CD14-positive monocyte (primary cell): ENCODE measurements around the gene UBXN11. TPM values are rescaled to one million over a fixed set of nuclear protein-coding genes. Genes with fewer than 3 reads are reported as not detected.

Experiments
- DNase-seq, 3 donors: peaks; one replicate each; pipeline ENCODE4 v3.0.0-alpha.2; 2011 to 2022
- H2AFZ ChIP-seq: 2 replicates; pipeline ENCODE4 v1.6.0; 2012; ENCODE audit warnings: mild to moderate bottlenecking, low read depth, low read length, inconsistent platforms; ENCODE audit not compliant: insufficient read depth, poor library complexity, severe bottlenecking
- H3K27ac ChIP-seq, 2 donors: 1 replicate in 1 of 2; 2 replicates in 1 of 2; pipeline ENCODE4 v1.5.1; 2012 to 2013; ENCODE audit warnings: low read length in 2 of 2, control low read depth in 1 of 2, inconsistent platforms in 1 of 2, low read depth in 1 of 2, mild to moderate bottlenecking in 1 of 2
- H3K27me3 ChIP-seq, 2 donors: one replicate each; pipeline versions ENCODE4 v1.6.0 to v1.6.1; 2011 to 2013; ENCODE audit warnings: low read length in 2 of 2; ENCODE audit not compliant: control insufficient read depth in 2 of 2, insufficient read depth in 2 of 2
- H3K36me3 ChIP-seq, 2 donors: replicated peaks in 1 of 2; 1 replicate in 1 of 2; 2 replicates in 1 of 2; pipeline versions ENCODE4 v1.5.1 to v1.6.1; 2012 to 2013; ENCODE audit warnings: low read length in 2 of 2, control low read depth in 1 of 2, inconsistent platforms in 1 of 2, mild to moderate bottlenecking in 1 of 2; ENCODE audit not compliant: insufficient read depth in 2 of 2, control insufficient read depth in 1 of 2
- H3K4me1 ChIP-seq, 2 donors: 1 replicate in 1 of 2; 2 replicates in 1 of 2; pipeline versions ENCODE4 v1.5.1 to v1.6.1; 2012 to 2013; ENCODE audit warnings: low read length in 2 of 2, control low read depth in 1 of 2, inconsistent platforms in 1 of 2, mild to moderate bottlenecking in 1 of 2, moderate library complexity in 1 of 2; ENCODE audit not compliant: insufficient read depth in 2 of 2, control insufficient read depth in 1 of 2
- H3K4me2 ChIP-seq: replicated peaks from 2 replicates; pipeline ENCODE3; 2012; ENCODE audit warnings: low read length, moderate library complexity, mild to moderate bottlenecking; ENCODE audit not compliant: poor library complexity, severe bottlenecking; ENCODE audit errors: extremely low read depth
- H3K4me3 ChIP-seq, 3 experiments: fragments of 200-600 bp in 1 of 3; sonication (generic) in 1 of 3; replicated peaks in 1 of 3; 1 replicate in 2 of 3; 2 replicates in 1 of 3; pipeline ENCODE4 v1.5.1; 2011 to 2013; ENCODE audit warnings: low read length in 3 of 3, mild to moderate bottlenecking in 3 of 3, control low read depth in 2 of 3, low read depth in 2 of 3, inconsistent platforms in 1 of 3, moderate library complexity in 1 of 3
- H3K79me2 ChIP-seq: 2 replicates; pipeline ENCODE4 v1.6.0; 2012; ENCODE audit warnings: mild to moderate bottlenecking, control low read depth, inconsistent platforms, low read length, moderate library complexity; ENCODE audit not compliant: insufficient read depth
- H3K9ac ChIP-seq: 2 replicates; pipeline ENCODE4 v1.6.0; 2017; ENCODE audit warnings: low read length, mild to moderate bottlenecking; ENCODE audit not compliant: insufficient read depth, poor library complexity, severe bottlenecking
- H3K9me3 ChIP-seq, 2 donors: replicated peaks in 1 of 2; 1 replicate in 1 of 2; 2 replicates in 1 of 2; pipeline versions ENCODE4 v1.5.1 to v1.6.1; 2012 to 2013; ENCODE audit warnings: low read length in 2 of 2, control low read depth in 1 of 2; ENCODE audit not compliant: control insufficient read depth in 1 of 2, insufficient read depth in 1 of 2
- H4K20me1 ChIP-seq: 2 replicates; pipeline ENCODE4 v1.6.0; 2012; ENCODE audit warnings: mild to moderate bottlenecking, low read length, control low read depth, moderate library complexity; ENCODE audit not compliant: insufficient read depth
- H3K27ac Mint-ChIP-seq, 7 donors: one replicate each; pipeline ENCODE4 v1.8.0; 2020; ENCODE audit warnings: mild to moderate bottlenecking in 7 of 7, mixed read lengths in 7 of 7, moderate library complexity in 6 of 7, inconsistent platforms in 2 of 7
- H3K27me3 Mint-ChIP-seq, 3 donors: one replicate each; pipeline ENCODE4 v1.8.0; 2021 to 2022; ENCODE audit warnings: low read depth in 3 of 3, mild to moderate bottlenecking in 3 of 3, mixed read lengths in 3 of 3, moderate library complexity in 3 of 3, inconsistent platforms in 1 of 3
- H3K36me3 Mint-ChIP-seq, 2 donors: one replicate each; pipeline ENCODE4 v1.8.0; 2020; ENCODE audit warnings: mixed read lengths in 2 of 2, inconsistent platforms in 1 of 2, mild to moderate bottlenecking in 1 of 2
- H3K4me1 Mint-ChIP-seq: one replicate; pipeline ENCODE4 v1.8.0; 2020; ENCODE audit warnings: mild to moderate bottlenecking, mixed read lengths
- H3K4me3 Mint-ChIP-seq, 2 donors: one replicate each; pipeline ENCODE4 v1.8.0; 2020; ENCODE audit warnings: mild to moderate bottlenecking in 2 of 2, mixed read lengths in 2 of 2, moderate library complexity in 1 of 2
- H3K9me3 Mint-ChIP-seq, 7 donors: one replicate each; pipeline ENCODE4 v1.8.0; 2020 to 2022; ENCODE audit warnings: mixed read lengths in 7 of 7, mild to moderate bottlenecking in 6 of 7, moderate library complexity in 6 of 7, inconsistent platforms in 2 of 7
- CTCF ChIP-seq: fragments of 200-600 bp; IDR thresholded peaks from one replicate; pipeline ENCODE4 v1.8.0; 2022; ENCODE audit warnings: antibody characterized with exemption, mild to moderate bottlenecking
- WGBS: methylation state at CpG from one replicate; pipeline ENCODE4 v1.1.5; 2013; ENCODE audit warnings: missing lambda C conversion rate; ENCODE audit not compliant: insufficient coverage; 5-methylcytosine and 5-hydroxymethylcytosine counted together
- intact Hi-C, 2 donors: fragments of 100-400 bp; cut with micrococcal nuclease; formaldehyde crosslinking; loops; one replicate each; pipeline versions ENCODE4 v1.15.0 to v1.15.1; 2023
- polyA plus RNA-seq, 3 donors: library from polyadenylated mRNA; depleted of rRNA in 1 of 3; unstranded in 2 of 3; stranded (reverse) in 1 of 3; fragments of 300-500 nt in 2 of 3; fragments of >200 nt in 1 of 3; fragmentation: Illumina TruSeq in 2 of 3; gene quantifications; 1 replicate in 2 of 3; 2 replicates in 1 of 3; pipeline ENCODE4 v1.2.3, GENCODE V29; 2012 to 2021

Gene UBXN11
- polyA plus RNA-seq, 3 donors: 48.0 to 885 (median 52.1) TPM

GRCh38 chr1:26289158-26290059, 17.0 kb downstream of the UBXN11 start:
- Histone ChIP-seq H4K20me1 (peaks cover 2% of the 10 kb centered on the region), H3K9me3 (no peaks in the 10 kb centered on the region), H3K36me3 (peaks cover 16 to 25% of the 10 kb centered on the region in 2 donors), H2AFZ (no peak overlapping the region), H3K4me1 (peaks cover 88 to 89% of the 10 kb centered on the region in 2 donors), H3K79me2 (peaks cover 45% of the 10 kb centered on the region), H3K27me3 (no peaks in the 10 kb centered on the region), H3K4me3 (peak overlapping the region in 1 of 3 experiments; percentile 52), H3K27ac (peak overlapping the region; percentile 99 to 100), H3K4me2 (peak overlapping the region; percentile 55), H3K9ac (peak overlapping the region; percentile 92)
- peak overlapping the region; percentile 56 to 79 for H3K4me3 Mint-ChIP-seq
- H3K4me1 Mint-ChIP-seq: peaks cover 90% of the 10 kb centered on the region
- intact Hi-C loops: loop anchor here in 1 of 2 donors (1.0 to 2.0 kb wide), 2 partner anchors 15 to 18 kb away; no protein-coding TSS in a partner anchor
- no peaks in the 10 kb centered on the region for H3K9me3 Mint-ChIP-seq
- WGBS: 19% methylated on average over 17 of the region's 21 CpGs
- peak overlapping the region; percentile 96 to 100 (median 100) for H3K27ac Mint-ChIP-seq
- peaks cover 36 to 61% of the 10 kb centered on the region in 2 donors for H3K36me3 Mint-ChIP-seq
- peak; percentile 93 for DNase-seq
- TF ChIP-seq CTCF: no peak
- H3K27me3 Mint-ChIP-seq: peaks cover 0 to 8% (median 3%) of the 10 kb centered on the region in 3 donors

GRCh38 chr1:26288311-26288941, 18.0 kb downstream of the UBXN11 start:
- Mint-ChIP-seq H3K4me3 (peak overlapping the region; percentile 47 to 79), H3K4me1 (peaks cover 98% of the 10 kb centered on the region), H3K27me3 (peaks cover 0 to 8% (median 3%) of the 10 kb centered on the region in 3 donors), H3K9me3 (no peaks in the 10 kb centered on the region), H3K36me3 (peaks cover 34 to 61% of the 10 kb centered on the region in 2 donors), H3K27ac (peak overlapping the region; percentile 96 to 100 (median 100))
- H2AFZ ChIP-seq: no peak overlapping the region
- 14% methylated on average over 5 of the region's 5 CpGs for WGBS
- H3K4me2 ChIP-seq: peak overlapping the region; percentile 17
- intact Hi-C loops: loop anchor here in 1 of 2 donors (1.0 to 2.0 kb wide), 2 partner anchors 14 to 33 kb away; no protein-coding TSS in a partner anchor
- H3K36me3 ChIP-seq: peaks cover 17 to 26% of the 10 kb centered on the region in 2 donors
- TF ChIP-seq CTCF: peak; percentile 34
- peak; percentile 85 to 91 (median 87) for DNase-seq
- H3K9me3 ChIP-seq: no peaks in the 10 kb centered on the region
- peak overlapping the region in 1 of 3 experiments; percentile 17 for H3K4me3 ChIP-seq
- H3K79me2 ChIP-seq: peaks cover 55% of the 10 kb centered on the region
- H3K9ac ChIP-seq: peak overlapping the region; percentile 92
- H3K27me3 ChIP-seq: no peaks in the 10 kb centered on the region
- H3K27ac ChIP-seq: peak overlapping the region; percentile 99 to 100
- H3K4me1 ChIP-seq: peaks cover 98% of the 10 kb centered on the region in 2 donors
- peaks cover 7% of the 10 kb centered on the region for H4K20me1 ChIP-seq
